ENCODE results near the gene ANKAR.
A peak's percentile ranks its signal among the peaks of the same experiment; 100 is the strongest.

ANKAR gene

DNA sequence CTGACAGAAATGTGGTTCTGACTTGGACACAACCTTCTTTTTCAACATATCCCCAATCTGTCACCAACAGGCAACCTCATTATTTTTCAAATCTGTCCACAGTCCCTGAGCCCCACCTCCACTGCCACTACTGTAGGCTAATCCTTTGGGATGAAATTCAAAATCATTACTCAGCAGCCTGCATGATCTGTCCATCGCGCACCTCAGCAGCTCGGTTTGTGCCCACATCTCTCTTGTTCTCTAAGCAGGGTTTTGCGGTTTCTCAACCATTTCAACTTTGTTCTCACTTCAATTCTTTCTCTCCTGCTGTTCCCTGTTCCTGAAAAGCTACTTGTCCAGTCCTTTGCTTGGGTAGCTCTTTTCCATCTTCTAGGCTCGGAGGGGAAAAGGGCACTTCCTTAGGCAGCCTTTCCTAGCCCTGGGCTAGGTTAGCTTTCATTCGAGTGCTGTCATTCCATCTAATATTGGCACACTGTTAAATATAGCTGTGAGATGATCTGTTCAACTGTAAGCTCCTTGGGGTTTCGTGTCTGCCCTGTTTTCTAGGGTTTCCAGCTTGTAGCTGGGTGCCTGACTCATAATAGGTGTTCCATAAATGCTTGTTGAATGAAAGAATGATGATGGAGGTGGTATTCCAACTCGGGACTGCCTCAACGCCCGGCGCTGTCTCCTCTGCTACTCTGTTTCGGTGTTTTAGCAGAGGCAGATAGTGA, 653 bp upstream of the ANKAR start:
- peak overlapping the region; percentile 83 for H3K4me3 ChIP-seq (ENCODE audit: low read length)
- TF ChIP-seq, protein P1, sequence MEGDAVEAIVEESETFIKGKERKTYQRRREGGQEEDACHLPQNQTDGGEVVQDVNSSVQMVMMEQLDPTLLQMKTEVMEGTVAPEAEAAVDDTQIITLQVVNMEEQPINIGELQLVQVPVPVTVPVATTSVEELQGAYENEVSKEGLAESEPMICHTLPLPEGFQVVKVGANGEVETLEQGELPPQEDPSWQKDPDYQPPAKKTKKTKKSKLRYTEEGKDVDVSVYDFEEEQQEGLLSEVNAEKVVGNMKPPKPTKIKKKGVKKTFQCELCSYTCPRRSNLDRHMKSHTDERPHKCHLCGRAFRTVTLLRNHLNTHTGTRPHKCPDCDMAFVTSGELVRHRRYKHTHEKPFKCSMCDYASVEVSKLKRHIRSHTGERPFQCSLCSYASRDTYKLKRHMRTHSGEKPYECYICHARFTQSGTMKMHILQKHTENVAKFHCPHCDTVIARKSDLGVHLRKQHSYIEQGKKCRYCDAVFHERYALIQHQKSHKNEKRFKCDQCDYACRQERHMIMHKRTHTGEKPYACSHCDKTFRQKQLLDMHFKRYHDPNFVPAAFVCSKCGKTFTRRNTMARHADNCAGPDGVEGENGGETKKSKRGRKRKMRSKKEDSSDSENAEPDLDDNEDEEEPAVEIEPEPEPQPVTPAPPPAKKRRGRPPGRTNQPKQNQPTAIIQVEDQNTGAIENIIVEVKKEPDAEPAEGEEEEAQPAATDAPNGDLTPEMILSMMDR (IDR thresholded peaks at IDR 0.05; ENCODE audit: insufficient read depth, low read depth, low read length, missing control alignments), result no peak
- DNase-seq (ENCODE audit: low read depth), result no peak

- TF ChIP-seq, protein P1 (IDR thresholded peaks at IDR 0.05; ENCODE audit: insufficient read depth, low read depth, low read length, missing control alignments), result no peak
- H3K4me3 ChIP-seq (ENCODE audit: low read length), result no peak overlapping the region
- no peak for DNase-seq (ENCODE audit: low read depth)
Measured at GRCh38 chr2:189676471-189676870, 2.0 kb downstream of the ANKAR start.

- H3K4me3 ChIP-seq (ENCODE audit: low read length), result no peak overlapping the region
- no peak for DNase-seq (ENCODE audit: low read depth)
- TF ChIP-seq, protein P1 (IDR thresholded peaks at IDR 0.05; ENCODE audit: insufficient read depth, low read depth, low read length, missing control alignments), result no peak
Measured at GRCh38 chr2:189679226-189679625, 4.8 kb downstream of the ANKAR start.

DNA sequence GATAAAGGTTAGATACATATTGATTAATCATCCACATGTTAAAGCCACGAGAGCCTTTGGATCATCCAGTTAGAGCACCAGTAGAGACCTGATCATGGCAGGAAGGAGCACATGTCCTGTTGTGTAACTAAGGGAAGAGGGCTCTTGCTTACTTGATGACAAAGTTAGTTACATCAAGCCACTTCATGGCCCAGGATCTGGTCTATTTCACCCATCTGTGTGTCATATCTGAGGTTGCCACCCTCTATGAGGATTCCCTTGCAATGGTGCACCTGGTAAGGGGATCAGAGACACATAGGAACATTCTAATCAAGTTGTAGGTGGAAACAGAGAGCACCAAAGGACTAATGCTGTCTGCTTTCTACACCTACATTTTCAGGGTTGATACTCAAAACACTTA, 6.7 kb downstream of the ANKAR start:
- TF ChIP-seq, protein P1 (IDR thresholded peaks at IDR 0.05; ENCODE audit: insufficient read depth, low read depth, low read length, missing control alignments), result no peak
- no peak for DNase-seq (ENCODE audit: low read depth)
- no peak overlapping the region for H3K4me3 ChIP-seq (ENCODE audit: low read length)

DNA sequence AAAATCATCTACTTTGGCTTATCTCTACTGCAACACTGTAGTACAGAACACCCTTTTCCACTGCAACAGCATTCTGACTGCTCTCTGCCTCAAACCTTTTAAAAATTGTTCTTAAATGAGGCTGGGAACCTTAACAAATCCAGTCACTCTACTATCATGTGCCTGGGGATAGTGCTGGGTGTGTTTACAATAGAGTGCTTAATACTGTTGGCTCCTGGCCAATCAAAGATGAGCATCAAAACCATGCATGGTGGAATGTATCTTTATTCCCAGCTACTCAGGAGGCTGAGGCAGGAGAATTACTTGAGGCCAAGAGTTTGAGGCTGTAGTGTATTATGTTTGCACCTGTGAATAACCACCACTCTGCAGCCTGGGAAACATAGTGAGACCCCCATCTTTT, 7.4 kb downstream of the ANKAR start:
- DNase-seq (ENCODE audit: low read depth), result peak; percentile 19
- H3K4me3 ChIP-seq (ENCODE audit: low read length), result no peak overlapping the region
- TF ChIP-seq, protein P1 (IDR thresholded peaks at IDR 0.05; ENCODE audit: insufficient read depth, low read depth, low read length, missing control alignments), result no peak

GRCh38 chr2:189683348-189683747, 8.9 kb downstream of the ANKAR start:
- TF ChIP-seq, protein P1 (IDR thresholded peaks at IDR 0.05; ENCODE audit: insufficient read depth, low read depth, low read length, missing control alignments), result no peak
- no peak overlapping the region for H3K4me3 ChIP-seq (ENCODE audit: low read length)
- DNase-seq (ENCODE audit: low read depth), result peak; percentile 35

DNA sequence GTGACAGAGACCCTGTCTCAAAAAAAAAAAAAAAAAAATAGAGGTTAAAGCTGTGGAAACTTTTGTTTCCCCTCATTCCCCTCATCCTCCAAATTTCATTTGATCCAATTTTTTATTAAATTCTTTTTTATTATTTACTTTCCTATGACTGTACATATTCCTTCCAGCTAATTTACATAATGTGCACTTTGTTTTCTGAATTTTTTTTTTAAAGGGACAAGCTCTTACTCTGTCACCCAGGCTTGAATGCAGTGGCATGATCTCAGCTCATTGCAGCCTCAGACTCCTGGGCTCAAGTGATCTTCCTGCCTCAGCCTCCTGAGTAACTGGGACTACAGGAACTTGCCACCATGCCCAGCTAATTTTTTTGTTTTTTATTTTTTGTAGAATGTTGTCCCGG, 10.3 kb downstream of the ANKAR start:
- H3K4me3 ChIP-seq (ENCODE audit: low read length), result no peak overlapping the region
- no peak for DNase-seq (ENCODE audit: low read depth)

More for the DNA sequence above, 10.3 kb downstream of the ANKAR start:
- TF ChIP-seq, protein P1 (IDR thresholded peaks at IDR 0.05; ENCODE audit: insufficient read depth, low read depth, low read length, missing control alignments), result no peak

All from epithelial cell of esophagus (primary cell).